Forelimb muscle (tissue), 1 donor: Measurements from ENCODE around the gene ZNF575. TPM values are rescaled to one million over a fixed set of nuclear protein-coding genes. Genes with fewer than 3 reads are reported as not detected.
"Not testable (repeated sequence)": the region's sequence is repeated elsewhere in the genome, so short reads cannot be mapped to it uniquely, and the experiment has no call there.

Experiments
- DNase-seq: peaks from one replicate; pipeline ENCODE4 v3.0.0-alpha.2; 2013; ENCODE audit warnings: low read depth
- polyA plus RNA-seq: library from polyadenylated mRNA; unstranded; fragments of 120-200 nt; gene quantifications from one replicate; pipeline ENCODE4 v1.2.1, GENCODE V29; 2013; ENCODE audit not compliant: insufficient read length

Gene ZNF575
- polyA plus RNA-seq, 1 donor: 3.0 TPM

DNA sequence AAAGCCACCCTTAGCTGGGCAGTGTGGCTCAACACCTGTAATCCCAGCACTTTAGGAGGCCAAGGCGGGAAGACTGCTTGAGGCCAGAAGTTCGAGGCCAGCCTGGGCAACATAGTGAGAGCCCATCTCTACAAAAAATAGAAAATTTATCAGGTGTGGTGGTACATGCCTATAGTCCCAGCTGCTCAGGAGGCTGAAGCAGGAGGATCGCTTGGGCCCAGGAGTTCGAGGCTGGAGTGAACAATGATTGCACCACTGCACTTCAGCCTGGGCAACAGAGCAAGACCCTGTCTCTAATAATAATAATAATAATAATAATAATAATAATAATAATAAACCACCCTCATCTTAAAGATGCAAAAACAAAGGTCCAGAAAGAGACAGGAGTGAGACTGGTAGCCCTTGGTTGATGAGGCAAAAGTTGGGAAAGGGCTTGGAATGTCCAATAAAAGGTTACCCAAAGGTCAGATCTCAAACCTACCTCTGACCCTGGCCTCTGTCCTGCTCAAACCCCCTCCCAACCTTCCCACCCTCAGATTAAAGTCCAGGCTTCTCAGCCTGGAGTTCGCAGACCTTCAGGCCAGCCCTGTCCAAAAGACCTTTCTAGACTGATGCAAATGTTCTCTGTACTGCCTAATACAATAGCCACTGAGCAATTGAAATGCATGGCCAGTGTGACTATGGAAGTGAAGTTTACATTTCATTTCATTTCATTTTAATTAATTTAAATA lies 9.1 kb downstream of the ZNF575 start:
- DNase-seq: no peak

DNA sequence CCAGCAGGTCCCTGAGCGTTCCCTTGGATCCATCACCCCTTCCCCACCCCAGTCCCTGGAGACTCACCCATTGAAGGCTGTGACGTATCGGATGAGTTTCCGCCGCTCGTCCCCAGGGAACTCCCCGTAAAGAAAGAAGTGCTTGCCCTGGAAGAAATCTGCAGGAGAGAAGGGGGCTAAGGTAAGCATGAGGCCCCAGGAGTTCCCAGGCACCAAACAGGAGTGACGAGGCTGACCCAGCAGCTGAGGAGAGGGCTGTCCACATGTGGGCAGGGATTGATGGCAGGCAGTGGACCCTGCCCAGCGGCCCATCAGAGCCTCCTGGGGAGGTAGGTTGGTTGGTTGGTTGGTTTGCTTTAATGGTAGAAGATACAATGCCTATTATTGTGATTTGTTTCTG lies 11.1 kb downstream of the ZNF575 start:
- no peak for DNase-seq

DNA sequence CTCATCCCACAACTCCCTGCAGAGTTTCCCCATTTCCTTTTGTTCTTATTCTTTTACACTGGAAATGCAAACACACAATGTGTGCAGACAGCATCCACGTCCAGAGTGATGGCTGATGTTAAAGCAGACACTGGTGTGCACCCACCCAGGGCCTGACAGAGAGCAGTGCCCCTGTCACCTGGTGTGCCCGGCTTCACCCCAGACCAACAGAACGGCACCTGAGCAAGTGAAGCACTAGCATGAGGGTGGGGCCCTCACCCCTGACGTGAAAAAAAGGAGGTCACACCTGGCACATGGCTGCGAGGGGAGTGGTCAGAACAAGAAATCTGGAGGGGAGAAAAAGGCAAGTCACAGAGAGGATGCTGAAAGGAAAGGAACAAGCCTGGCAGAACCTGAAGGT lies 12.3 kb downstream of the ZNF575 start:
- no peak for DNase-seq

DNA sequence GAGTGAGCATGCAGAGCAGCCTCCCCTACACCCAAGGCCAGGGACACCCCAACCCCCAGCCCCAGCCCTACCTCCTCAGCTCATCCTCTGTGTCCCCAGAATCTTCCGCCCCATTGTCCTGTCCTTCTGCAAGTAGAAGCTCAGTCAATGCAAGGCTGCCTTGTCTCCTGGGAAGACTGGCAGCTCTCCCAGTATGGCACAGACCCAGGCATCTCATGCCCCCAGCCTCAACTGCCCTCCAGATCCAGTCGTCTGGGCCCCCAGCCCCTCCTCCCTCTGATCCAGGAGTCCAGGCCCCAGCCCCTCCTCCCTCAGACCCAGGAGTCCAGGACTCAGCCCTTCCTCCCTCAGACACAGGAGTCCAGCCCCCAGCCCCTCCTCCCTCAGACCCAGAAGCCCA lies 13.0 kb downstream of the ZNF575 start:
- DNase-seq: no peak

DNA sequence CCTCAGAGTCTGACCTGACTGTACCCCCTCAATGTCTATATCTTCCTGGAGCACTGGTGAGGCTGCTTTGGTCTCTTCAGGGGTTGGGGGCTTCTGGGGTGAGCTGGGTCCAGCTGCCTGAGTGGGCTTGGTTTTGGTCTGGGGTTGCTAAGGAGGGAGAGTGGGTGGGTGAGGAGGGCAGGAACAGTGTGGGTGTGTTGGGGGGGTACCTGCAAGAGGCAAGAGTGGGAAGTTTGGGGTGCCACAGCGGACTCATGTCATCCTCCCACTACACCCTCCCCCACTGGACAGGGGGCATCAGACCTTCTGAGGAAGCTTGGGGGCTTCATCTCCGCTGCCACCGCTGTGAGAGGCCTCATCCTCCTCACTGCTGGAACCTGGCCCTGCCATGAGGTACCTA lies 13.6 kb downstream of the ZNF575 start:
- DNase-seq: no peak

DNA sequence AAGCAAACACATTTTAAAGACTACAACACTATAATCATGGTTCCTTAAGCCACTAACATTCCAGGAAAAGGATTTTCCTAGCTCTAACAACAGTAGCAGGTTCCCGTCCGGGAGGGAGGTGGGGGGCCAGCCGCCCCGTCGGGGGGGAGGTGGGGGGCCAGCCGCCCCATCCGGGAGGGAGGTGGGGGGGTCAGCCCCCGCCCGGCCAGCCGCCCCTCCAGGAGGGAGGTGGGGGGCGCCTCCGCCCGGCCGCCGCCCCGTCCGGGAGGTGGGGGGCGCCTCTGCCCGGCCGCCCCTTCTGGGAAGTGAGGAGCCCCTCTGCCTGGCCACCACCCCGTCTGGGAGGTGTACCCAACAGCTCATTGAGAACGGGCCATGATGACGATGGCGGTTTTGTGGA lies 14.9 kb downstream of the ZNF575 start:
- DNase-seq: not testable (repeated sequence)

DNA sequence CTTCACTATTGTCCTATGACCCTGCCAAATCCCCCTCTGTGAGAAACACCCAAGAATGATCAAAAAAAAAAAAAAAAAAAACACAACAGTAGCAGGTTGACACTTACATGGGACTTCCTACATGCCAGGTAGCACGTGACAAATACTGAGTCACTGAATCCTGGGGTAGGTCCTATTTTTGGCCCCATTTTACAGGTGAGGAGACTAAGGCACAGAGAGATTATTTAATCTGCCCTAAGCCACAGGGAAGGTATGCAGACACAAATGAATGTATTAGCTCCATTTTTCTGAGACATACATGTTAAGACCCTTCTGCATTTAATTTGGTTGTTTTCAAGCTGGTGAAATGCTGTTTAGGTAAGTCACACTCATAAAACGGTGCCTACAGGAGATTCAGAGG lies 15.7 kb downstream of the ZNF575 start:
- DNase-seq: no peak

DNA sequence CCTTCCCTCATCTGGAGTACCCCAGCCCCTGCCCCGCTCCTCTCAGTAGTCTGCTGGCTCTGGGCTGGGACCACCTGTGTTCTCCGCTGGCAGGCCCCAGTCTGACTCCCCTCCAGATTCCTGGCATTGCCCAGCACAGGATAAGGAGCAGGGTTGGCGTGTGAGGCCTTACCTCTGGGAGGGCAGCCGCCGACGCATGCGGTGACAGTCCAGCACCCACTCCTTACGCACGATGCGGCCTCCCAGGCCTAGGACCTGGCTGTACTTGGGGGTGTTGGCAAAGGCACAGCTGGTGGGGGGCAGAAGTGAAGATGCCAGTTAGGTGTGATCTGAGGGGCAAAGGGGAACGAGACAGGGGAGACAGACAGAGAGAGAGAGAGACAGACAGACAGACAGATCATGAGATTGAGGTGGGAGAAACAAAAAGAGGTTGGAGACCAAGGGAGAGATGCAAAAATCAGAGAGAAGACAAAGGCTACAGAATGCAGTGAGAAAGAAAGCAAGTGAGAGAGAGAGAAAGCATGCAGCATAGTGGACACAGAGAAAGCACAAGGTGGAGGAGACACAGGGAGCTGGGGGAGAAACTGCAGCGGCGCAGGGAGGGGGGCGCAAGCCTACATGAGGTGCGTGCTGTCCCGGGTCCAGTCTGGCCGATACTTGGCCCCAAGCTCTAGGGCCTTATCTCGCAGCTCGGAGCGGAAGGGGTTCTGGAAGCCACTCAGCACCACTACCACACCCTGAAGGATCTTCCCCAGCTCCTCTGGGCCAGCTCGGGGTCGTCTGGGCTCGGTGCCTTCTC lies 18.6 kb downstream of the ZNF575 start:
- DNase-seq: no peak

DNA sequence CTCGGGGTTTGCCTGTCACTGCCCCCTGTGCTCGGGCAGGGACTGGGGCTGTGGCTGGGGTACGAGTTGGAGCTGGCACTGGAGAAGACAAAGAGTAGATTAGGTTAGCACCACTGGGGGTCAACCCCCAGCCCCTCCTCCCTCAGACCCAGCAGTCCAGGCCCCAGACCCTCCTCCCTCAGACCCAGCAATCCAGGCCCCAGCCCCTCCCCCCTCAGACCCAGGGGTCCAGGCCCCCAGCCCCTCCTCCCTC lies 19.1 kb downstream of the ZNF575 start:
- DNase-seq: no peak

DNA sequence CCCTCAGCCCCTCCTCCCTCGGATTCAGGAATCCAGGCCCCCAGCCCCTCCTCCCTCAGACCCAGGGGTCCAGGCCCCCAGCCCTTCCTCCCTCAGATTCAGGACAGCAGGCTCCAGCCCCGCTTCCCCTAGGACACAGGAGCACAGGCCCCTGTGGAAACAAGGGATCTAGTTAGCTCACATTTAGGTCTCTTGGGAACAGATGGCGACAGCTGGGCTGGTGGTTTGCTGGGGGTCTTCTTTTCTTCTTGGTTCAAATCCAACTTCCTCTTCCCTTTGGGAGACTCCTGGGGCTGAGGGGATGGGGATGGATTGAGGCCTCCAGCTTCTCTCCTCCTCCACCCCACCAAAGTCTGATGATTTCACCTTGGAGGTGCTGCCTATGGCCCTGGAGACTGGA lies 19.6 kb downstream of the ZNF575 start:
- no peak for DNase-seq

DNA sequence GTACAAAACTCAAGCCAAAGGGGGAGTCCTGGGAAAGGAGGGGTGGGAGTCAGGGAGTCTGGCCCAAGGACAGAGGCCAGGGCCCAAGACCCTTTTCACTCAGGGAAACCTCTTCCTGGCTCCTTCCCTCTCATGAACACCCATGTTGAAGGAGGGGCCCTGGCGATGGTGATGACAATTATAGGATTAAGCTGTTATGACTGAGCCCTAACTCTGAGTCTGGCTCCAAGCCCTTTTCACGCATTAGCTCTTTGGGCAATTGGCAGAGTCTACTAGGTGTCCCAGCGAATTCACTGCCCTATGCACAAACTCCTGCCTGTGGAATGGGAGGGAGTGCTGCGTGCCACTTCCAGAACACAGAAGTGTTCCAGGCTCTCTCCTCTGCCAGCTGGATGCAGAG lies 20.7 kb downstream of the ZNF575 start:
- no peak for DNase-seq

DNA sequence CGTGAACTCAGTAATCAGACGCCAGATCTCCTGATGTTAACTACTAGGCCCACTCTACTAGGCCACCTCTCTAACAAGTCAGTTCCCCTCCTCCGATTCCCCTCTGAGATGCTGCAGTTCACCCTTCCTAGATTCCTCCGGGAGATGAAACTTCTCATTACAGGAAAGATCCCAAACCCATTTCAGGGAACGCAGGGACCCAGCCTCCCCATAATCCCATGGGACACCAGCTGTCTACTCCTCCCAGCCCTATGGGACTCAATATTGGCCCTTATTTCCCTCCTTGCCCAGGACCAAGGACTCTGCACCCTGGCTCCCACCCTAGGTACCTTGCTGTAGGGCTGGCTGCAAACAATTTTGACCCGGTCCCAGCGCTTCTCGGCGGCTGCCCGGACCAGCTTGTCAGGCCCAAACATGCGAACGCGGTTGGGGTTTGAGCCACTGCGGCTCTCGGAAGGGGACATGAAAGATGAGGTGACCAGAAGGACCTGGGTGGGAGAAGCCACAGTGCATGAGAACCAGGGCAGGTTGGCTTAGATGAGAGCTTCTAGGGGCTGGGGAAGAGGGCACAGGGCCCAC lies 21.4 kb downstream of the ZNF575 start:
- DNase-seq: no peak

DNA sequence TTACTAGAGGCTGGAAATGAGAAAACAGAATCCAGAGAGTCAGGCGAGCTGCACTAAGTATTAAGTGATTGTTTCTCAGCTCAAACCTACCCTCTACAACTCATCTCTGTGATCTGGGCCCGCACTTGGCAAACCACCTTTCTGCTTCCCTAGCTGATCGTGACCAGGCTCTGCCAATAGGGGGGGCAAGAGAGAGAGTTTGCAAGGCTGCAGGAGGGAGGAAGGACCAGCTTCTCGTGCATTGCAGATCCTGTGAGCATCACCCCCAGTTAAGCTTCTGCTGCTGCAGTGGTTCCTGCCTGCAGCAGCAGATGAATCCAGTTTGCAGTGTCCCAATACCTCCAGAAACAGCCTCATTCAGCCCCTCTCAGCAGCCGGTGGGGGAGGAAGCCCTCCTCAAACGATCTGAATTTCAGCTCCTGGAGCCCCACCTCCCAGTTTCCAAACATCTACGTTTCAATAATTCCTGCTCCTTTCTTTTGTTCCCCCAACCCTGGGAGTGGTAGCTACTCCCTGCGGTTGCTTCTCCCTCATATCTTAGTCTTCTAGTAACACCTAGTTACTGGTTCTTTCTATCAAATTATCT lies 22.3 kb downstream of the ZNF575 start:
- peak; percentile 35 for DNase-seq

DNA sequence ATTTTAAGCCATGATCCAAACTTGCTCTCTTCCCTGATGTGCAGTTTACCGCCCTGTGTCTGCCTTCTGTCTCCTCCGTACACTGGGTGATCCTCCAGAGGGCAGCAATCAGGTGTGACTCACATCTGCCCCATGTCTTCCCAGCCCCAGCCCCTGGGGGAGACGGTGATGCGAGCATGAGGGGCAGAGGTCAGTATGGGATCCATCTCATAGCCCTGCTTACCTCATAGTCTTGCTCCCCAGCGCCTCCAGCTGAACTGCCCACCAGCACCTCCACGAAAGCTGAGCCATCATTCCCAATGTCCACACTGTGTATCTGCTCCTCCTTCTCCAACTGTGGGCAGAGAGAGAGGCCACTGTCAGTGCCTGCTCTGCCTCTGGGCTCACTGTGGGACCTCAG lies 27.7 kb downstream of the ZNF575 start:
- DNase-seq: no peak

DNA sequence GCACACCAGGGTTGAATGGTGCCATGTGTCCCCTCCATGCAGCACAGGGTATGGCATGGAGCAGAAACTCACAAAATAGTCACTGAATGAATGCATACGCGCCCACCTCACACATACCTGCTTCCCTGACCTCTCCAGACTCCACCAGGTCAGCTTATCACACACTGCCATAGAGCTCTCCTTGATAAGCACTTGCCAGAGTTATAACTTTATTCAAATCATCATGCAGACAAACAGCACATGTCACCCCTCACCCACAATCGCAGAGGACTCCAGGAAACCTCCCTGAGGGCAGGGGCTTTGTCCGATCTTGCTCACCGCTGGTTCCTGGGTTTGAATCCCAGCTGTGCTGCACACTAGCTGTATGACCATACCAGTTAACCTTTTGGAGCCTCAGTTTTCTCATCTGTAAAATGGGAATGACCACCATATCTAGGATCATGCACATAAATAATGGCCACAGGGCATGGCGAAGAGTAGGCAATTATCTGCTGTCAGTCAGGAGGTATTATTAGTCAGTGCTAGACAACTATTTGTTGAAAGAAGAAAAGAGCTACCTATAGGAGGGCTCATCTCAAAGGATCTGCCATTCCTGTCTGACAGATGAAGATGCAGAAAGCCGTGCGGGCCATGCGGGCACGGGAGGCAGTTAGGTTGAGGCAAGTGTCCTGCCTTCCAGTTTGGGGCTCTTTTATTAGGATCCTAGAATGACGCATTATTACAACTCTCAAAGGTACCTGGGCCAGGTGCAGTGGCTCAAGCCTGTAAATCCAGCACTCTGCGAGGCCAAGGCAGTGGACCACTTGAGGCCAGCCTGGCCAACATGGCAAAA lies 28.4 kb downstream of the ZNF575 start:
- DNase-seq: no peak

DNA sequence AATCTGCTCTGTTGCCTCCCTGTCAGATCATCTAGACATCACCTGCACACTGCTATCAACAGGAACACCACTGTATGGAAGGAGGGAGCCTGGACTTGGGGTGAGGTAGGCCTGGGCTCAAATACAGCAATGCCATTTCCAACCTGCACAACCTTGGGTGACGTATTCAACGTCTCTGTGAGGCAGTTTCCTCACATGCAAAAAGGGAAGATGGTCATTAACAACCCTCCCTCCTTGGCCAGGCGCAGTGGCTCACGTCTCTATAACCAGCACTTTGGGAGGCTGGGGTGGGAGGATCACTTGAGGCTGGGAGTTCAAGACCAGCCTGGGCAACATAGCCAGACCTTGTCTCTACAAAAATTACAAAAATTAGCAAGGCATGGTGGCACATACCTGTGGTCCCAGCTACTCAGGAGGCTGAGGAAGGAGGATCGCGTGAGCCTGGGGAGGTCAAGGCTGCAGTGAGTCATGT lies 29.3 kb downstream of the ZNF575 start:
- no peak for DNase-seq

DNA sequence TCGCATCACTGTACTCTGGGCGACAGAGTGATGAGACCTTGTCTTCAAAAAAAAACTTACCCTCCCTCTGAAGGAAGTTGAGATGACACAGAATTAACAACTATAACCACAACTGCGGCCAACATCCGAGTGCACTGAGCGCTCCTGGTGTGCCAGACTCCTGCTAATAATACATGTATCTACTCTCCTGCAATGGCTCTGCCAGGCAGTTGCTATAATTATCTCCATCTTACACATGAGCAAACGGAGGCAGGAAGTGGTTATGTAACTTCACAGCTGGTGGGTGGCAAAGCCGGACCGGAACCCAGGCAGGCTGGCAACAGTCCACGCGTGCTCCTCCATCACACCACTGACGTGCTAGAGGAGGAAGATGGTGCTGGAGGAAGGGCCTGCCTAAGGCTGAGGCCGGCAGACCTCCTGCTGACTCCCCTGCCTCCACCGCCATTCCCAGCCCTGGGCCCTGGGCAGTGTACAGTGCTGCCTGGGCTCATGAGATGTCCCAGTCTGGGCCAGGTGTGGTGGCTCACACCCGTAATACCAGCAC lies 29.8 kb downstream of the ZNF575 start:
- DNase-seq: peak; percentile 28

DNA sequence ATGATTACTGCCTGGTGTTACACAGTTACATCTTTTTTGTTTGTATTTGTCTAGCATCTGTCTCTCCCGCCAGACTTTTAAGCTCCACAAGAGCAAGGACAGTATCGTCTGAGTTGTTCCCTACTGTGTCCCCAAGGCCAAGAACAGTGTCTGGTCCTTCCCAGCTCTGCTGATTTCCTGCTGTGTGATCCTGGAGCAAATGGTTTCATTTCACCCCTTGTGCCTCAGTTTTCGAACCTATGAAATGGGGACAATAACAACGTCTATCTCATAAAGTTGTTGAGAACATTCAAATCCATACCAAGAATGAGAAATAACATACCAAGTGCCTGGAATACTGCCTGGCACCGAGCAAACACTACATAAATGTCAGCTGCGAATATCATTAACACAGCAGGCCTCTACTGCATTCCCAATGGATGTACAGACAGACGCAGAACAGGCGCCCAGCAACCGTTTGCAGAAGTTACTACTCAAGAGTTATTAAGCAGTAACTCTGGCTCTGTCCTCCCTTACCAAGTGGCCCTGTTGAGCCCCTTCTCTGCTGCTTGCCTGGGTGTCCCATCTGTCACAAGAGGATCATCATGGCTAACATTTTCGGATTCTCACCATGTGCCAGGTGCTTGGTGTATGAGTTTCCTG lies 30.9 kb downstream of the ZNF575 start:
- DNase-seq: no peak

DNA sequence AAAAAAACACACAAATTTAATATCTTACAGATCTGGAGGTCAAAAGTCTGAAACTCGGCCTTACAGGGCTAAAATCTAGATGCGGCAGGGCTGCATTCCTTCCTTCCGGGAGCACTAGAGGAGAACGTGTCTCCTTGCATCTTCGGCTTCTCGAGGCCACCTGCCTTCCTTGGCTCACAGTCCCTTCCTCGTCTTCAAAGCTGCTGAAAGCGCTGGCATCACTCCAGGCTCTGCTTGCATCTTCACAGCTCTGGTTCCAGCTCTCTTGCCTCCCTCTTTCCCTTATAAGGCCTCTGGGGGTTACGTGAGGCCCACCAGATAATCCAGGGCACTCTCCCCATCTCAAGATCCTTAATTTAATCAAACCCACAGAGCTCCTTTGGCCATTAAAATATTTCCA lies 31.8 kb downstream of the ZNF575 start:
- no peak for DNase-seq

DNA sequence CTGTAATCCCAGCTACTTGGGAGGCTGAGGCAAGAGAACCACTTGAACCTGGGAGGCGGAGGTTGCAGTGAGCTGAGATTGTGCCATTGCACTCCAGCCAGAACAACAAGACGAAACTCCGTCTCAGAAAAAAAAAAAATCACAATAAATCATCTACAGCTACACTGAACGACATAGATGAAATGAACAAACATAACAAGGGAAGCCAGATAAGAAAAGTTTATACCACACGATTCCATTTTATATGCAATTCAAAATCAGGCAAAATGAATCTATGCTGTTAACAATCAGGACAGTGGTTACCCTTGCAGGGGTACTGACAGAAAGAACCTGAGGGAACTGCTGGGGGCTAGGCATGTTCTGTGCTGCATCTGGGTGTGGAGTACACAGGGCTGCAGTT lies 36.7 kb downstream of the ZNF575 start:
- no peak for DNase-seq

DNA sequence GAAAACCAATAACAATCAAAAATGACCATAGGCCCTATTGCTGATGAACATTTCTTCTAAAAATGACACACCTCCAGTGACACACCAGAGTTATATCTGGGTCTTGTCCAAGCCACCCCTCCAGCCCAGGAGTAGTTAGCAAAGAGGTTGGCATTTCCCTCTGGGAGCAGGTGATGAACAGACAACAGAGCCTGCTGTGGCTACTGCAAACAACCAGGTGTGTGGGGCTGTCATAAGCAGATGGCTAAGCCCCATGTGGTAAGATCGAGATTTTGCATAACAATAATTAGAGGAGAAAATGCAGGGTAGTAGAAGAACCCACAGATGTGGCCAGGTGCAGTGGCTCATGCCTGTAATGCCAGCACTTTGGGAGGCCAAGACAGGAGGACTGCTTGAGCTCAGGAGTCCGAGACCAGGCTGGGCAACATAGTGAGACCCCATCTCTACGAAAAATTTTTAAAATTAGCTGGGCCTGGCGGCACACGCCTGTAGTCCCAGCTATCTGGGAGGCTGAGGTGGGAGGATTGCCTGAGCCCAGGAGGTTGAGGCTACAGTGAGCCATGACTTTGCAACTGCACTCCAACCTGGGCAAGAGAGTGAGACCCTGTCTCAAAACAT lies 37.3 kb downstream of the ZNF575 start:
- no peak for DNase-seq
